Renal pelvis (tissue), 4 donors: ENCODE results near the gene ARL4A. TPM values are rescaled to one million over a fixed set of nuclear protein-coding genes. Genes with fewer than 3 reads are reported as not detected.

Experiments used
- DNase-seq: peaks from one replicate; pipeline ENCODE4 v3.0.0-alpha.2; 2013
- polyA plus RNA-seq, 3 donors: library from polyadenylated mRNA; unstranded; fragments of 120-200 nt; gene quantifications; one replicate each; pipeline ENCODE4 v1.2.1, GENCODE V29; 2013; ENCODE audit not compliant: insufficient read length in 3 of 3

ARL4A gene
- polyA plus RNA-seq, 3 donors: 22.5 to 29.1 (median 27.6) TPM

DNA sequence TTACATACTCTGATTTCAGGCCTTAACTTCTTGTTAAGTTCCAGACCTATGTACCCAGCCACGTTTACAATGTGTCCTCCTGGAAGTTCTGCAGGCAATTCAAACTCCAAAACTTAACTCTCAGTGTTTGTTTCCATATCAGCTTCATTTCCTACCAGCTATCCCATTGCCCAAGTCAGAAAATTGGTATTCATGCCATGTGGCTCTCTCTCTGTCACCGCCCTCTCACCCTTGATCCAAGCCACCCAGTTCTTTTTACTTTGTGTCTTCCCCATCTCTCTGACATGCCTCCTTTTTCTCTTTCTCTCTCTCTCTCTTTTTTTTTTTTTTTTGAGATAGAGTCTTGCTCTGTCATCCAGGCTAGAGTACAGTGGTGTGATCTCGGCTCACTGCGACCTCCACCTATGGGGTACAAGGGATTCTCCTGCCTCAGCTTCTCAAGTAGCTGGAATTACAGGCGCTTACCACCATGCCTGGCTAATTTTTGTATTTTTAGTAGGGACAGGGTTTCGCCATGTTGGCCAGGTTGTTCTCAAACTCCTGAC lies 33.9 kb downstream of the ARL4A start:
- no peak for DNase-seq

DNA sequence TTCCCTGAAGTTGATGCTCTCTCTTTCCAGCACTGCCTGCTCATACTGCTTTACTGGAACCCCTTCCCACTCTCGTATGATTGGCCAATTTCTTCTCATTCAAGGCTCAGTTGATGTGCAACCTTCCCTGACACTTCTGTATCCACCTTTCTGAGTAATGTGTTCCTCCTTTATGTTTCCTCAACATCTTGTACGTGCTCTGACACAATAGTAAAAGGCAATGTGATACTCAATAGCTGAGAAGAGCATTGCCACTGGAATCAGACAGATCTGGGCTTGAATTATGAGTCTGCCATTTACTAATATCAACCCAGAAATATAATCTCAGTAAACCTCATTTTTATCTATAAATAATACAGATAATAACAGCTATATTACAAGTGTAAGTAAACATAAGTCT lies 34.7 kb downstream of the ARL4A start:
- DNase-seq: no peak

DNA sequence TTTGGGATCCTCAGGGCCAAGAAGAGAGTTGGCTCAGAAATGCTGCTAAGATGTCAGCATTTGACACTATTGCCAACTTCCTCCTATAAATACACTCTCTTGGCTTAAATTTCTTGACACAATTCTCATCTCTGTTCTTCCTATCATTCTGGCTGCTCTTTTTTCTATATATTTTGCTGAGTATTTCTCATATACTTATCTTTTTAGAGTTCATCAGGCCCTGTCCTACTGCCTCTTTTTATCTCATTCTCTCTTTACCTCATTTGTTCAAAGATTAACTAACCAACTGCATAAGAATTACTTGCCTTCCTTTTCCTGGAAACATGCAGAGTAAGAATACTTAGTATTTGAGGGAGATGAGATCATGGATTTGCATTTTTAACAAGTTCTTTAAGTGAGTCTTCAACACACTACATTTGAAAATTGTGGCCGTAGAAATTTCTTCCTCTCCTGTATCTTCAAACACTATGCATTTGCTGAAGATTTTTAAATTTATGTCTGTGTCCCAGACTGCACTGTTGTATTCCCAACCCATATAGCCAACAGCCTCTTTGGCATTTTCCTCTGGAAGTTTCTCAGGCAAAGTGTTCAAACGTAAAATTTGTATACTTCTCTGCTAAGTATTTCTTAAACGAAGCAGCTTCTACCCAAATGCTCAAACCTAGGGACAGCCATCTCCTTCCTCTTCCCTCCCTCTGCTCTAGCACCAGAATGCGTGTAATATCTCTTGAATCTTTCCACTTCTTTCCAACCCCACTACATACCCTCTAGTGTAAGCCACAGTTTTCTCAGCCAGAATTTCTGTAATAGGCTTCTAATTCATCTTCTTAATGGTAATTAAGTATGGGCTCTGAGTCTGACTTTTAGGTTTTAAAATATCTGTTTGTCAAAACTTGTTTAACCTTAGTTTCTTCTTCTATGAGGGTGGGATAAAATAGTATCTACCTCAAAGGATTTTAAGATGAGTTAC lies 35.5 kb downstream of the ARL4A start:
- DNase-seq: no peak

DNA sequence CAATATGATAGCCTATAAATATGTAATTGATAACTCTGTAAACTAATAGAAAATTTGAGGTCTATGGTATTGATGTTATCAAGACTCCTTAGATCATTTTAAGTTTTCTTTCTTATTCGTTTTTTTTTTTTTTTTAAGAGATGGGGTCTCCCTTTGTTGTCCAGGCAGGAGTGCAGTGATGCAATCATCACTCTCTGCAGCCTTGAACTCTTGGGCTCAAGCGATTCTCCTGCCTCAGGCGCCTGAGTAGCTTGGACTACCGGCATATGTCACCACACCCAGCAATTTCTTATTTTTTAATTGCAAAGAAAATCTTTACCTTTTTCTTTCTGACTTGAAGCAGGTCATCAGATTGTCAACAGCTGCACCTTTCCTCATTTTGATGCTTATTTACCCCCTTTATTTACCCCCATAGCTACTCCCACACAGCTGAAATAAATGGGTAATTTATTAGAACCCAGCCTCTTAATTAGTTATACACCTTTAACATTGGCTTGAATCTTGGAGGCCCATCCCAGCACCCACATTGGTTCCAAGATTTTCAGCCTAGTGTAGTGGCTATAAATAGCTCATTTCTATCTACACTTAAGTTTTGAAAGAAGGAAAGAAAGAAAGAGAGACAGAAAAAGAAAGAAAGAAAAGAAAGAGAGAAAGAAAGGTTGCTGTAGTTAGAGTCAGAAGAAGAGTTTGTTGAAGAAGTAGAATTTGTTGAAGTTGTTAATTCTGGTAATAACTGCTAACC lies 38.3 kb downstream of the ARL4A start:
- DNase-seq: no peak

DNA sequence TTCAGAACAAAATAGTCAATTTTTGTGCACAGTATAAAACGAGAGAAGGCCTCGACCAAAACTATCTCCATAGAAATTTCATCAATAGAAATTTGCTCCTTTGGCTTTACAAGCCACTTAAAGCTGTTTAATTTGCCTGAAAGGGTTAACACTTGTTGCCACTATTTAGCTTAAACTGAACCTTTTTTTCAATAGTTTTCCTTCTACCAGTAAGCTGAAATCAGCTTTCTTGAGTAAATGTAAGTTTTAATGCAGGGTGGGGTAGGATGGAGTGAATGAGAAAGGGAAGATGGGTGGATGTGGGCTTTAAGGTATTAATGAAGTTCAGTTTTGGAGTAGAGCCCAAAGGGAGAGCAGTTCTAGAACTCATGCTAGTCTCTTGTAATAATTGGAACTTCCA lies 39.5 kb downstream of the ARL4A start:
- no peak for DNase-seq

DNA sequence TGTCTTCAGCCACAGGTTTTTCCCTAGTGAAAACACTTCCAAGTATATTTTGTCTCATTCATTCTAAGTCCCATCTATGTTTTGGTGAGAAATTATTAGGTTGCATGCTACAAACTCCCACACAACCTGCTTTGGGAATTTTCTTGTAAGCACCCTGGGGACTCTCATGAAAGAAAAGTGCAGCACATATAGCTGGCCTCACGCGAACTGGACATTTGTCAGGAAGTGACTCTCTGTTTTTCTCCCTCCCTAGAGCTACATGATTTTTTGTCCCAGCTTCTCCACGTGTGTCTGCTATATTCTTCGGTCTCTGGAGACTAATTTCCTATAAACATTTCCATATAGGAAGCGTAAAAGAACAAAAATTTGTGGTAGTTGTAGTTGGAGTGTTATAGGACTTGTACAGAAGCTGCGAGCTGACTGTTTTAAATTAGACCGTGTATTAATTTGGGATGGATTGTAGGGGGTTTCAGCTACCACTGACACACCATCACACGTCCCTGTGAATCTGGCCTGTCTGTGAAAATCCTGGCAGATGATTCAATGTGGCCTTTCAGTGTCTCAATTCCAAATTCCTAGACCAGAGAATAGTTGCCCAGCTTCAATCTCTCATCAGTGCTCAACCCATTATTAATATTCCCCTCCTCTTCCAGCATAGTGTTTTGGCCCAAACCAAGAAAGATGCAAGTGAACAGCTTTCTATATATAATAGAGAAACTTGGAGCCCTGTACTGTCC lies 40.2 kb downstream of the ARL4A start:
- no peak for DNase-seq

DNA sequence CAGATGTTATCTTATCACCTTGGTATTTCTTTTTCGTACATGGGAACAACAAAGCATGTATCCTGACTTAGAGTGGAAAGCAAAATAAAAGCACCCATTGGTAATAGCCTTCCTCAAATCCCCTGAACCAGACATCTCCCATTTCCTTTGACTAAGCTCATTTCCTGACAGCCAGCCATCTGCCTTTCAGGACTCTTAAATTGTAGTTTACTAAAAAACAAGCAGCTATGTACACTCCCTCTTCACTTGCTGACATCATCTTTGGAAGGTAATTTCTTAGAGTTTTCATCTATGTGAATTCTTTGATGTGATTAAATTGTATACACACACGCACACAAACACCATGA lies 40.7 kb downstream of the ARL4A start:
- DNase-seq: no peak

DNA sequence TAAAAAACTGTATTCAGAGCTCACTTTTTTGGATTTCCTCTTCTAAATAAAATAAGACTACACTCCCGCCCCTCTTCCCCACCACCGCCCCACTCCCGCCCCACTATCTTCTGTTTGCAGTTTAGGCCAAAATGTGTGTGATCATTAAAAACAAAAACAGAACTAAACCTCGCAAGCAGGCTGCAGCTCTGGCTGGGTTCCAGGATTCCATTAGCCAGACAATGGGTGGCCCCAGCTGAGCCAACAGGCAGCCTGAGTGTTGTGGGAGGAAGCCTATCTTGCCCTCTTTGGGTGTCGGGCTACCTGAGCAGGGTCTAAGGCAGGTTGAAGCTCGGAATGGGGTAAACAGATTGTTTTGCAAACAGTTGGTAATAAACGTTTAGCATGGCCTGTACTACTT lies 41.7 kb downstream of the ARL4A start:
- no peak for DNase-seq

DNA sequence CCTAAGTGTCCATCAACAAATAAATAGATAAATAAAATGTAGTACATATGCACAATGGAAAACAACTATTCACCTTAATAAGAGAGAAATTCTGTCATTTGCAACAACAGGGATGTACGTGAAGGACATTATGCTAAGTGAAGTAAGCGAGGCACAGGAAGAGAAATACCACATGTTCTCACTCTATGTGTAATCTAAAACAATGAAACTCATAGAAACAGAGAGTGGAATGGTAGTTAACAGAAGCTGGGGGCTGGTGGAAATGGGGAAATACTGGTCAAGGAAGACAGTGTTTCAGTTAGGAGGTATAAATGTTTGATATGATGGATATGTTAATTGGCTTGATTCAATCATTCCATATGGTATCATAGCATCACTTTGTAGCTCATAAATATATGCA lies 43.1 kb downstream of the ARL4A start:
- no peak for DNase-seq

DNA sequence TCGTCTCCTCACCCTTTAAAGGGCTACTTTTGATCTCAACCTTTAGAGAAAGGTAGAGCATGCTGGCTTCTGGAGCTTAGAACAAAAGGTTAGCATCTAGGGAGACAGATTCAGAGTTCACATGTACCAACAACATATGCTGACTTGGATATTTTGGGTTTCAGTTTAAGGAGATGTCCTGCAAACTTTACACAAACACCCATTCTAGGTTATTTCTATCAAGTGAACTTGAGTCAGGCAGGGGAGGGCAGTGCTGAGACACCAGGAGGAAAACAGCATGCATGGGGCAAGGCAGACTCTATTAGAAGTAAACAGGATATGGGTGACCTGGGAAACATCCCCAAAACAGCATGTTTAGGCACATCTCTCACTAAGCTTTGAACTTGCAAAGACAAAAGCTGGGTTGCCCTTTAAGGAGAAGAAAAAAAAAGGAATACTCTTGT lies 43.8 kb downstream of the ARL4A start:
- DNase-seq: no peak

DNA sequence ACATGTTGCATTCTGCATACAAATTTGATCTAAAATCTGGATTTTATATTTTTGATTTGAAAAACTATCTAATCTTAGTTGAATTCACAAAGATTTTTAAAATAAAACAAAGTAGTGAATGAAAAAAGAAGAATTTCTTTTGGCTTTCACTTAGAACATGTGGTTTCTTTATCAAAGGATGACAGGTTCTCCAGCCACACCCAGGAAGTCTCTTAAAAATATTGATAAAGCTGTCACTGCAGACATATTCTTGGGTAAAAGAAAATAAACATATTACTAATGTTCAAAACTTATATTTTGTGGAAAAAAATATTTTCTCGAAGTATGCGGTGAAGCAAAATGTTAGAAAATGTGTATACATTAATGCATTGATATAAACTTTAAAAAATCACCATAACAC lies 44.3 kb downstream of the ARL4A start:
- no peak for DNase-seq

DNA sequence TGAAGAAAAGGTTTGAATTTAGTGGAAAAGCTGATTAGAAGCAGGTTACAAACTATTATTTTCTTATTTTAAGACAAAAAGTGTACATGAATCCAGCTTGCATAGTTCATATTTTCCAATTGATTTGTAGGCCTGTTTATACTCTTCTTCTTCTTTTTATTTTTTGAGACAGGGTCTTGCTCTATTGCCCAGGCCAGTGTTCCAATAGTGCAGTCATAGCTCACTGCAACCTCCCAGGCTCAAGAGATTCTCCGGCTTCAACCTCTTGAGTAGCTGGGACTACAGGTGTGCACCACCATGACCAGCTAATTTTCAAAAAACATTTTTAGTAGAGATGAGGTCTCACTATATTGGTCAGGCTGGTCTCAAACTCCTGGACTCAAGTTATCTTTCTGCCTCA lies 45.0 kb downstream of the ARL4A start:
- DNase-seq: no peak

DNA sequence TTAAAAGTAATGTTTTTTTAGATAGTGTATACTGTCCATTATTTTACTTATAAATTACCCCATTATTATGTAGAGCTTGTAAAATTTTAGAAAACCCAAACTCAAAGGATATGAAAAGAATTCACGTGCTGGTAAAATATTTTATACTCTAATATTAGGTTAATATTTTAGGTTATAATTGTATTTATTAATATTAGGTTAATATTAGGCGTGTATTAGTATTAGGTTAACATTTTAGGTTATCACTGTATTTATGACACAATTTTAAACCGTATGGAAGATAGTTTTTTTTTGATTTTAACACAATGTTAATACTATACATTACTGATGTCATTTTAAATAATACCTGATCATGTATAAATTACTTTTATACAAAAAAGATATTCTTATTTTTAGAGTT lies 48.5 kb downstream of the ARL4A start:
- no peak for DNase-seq

DNA sequence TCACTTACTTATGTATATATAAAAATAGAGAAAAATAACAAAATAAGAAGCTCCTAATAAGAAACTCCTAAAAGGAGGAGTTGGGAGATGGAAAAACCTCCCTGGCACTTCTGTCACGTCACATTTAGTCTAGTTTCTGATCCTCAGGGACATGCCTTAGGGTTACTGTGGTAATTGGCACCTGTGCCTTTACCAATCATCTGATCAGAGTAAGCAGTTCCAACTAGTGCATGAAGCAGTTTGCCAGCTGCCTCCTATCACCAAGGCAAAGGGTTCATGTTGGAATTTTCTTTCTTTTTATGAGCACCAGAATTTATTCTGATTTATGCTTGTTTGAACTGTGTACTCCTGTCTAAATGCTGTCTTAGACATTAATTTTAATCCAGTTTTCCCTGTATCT lies 49.9 kb downstream of the ARL4A start:
- DNase-seq: no peak

DNA sequence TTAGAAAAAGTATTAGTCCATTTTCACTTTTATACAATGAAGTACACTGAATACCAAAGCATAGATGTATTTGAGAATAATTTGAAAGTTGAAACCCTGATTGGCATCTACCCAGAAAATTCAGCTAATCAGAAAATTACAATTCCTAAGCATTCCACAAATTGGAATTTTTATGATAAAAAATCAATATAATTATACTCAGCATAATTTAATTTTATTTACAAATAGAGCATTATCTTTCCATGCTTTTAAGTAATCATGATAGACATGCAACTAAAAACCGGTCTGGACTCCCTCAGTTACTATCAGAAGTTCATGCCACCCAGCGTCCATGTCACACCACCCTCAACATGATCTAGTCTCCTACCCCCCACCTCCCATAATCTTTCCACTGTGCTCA lies 50.4 kb downstream of the ARL4A start:
- DNase-seq: no peak

DNA sequence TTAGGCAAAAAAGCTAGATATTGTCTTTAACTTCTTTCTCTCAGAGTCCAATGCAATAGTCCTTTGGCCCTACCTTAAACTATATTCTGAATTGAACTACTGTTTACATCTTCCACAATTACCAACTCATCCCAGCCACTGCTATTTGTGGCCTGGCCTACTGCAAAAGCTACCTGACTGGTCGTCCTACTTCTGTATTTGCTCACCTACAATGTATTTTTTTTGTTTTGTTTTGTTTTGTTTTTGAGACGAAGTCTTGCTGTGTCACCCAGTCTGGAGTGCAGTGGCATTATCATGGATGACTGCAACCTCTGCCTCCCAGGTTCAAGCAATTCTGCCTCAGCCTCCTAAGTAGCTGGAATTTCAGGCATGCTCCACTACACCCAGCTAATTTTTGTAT lies 51.2 kb downstream of the ARL4A start:
- no peak for DNase-seq

Other genes with a start within 250 kb of the ARL4A start
- 100 to 1,000 TPM in 2 of 3 donors, 10 to 100 TPM in 1; 79.1 to 144 (median 116) TPM for gene SCIN, start 116.9 kb upstream of the ARL4A start, polyA plus RNA-seq